CD4-positive, alpha-beta T cell (primary cell): ENCODE results near the gene RSPH10B. TPM values are rescaled to one million over a fixed set of nuclear protein-coding genes. Genes with fewer than 3 reads are reported as not detected.
"Not testable (repeated sequence)": the region's sequence is repeated elsewhere in the genome, so short reads cannot be mapped to it uniquely, and the experiment has no call there.

Experiments
- ATAC-seq: fragments of 200-7000 bp; cut with Tn5 transposase; one replicate; pipeline ENCODE4 v1.10.0; 2022; ENCODE audit warnings: mild to moderate bottlenecking; ENCODE audit not compliant: poor library complexity
- CTCF ChIA-PET: fragments of 350-600 bp; sonication (Branson Sonifier 250); formaldehyde crosslinking; loops from one replicate; lab custom pipeline; 2021; ENCODE audit warnings: antibody characterized with exemption, inconsistent platforms; lab: Charles Lee
- POLR2A ChIA-PET: fragments of 350-600 bp; sonication (Branson Sonifier 250); formaldehyde crosslinking; loops from one replicate; lab custom pipeline; 2021; ENCODE audit warnings: antibody characterized with exemption, inconsistent platforms; lab: Charles Lee
- DNase-seq, 14 experiments: peaks; one replicate each; pipeline ENCODE4 v3.0.0-alpha.2; 2013 to 2020; ENCODE audit warnings: mixed read lengths in 2 of 14
- H3K27ac ChIP-seq, 2 donors: one replicate each; pipeline versions ENCODE4 v1.5.1 to v1.7.0; 2013; ENCODE audit warnings: low read length in 2 of 2, low read depth in 1 of 2, mild to moderate bottlenecking in 1 of 2
- H3K27me3 ChIP-seq, 2 experiments: 1 replicate in 1 of 2; 2 replicates in 1 of 2; pipeline versions ENCODE4 v1.6.1 to v1.7.0; 2013; ENCODE audit warnings: low read length in 2 of 2, control low read depth in 1 of 2, mild to moderate bottlenecking in 1 of 2, moderate library complexity in 1 of 2; ENCODE audit not compliant: insufficient read depth in 2 of 2, control insufficient read depth in 1 of 2
- H3K36me3 ChIP-seq: one replicate; pipeline ENCODE4 v1.6.1; 2013; ENCODE audit warnings: low read length, control low read depth; ENCODE audit not compliant: insufficient read depth
- H3K4me1 ChIP-seq: one replicate; pipeline ENCODE4 v1.6.1; 2013; ENCODE audit warnings: low read length, control low read depth; ENCODE audit not compliant: insufficient read depth
- H3K4me3 ChIP-seq: one replicate; pipeline ENCODE4 v1.5.1; 2013; ENCODE audit warnings: mild to moderate bottlenecking, low read length, moderate library complexity
- H3K9me3 ChIP-seq, 2 experiments: 1 replicate in 1 of 2; 2 replicates in 1 of 2; pipeline versions ENCODE4 v1.6.1 to v1.7.0; 2013; ENCODE audit warnings: low read length in 2 of 2, mild to moderate bottlenecking in 2 of 2, control low read depth in 1 of 2, moderate library complexity in 1 of 2; ENCODE audit not compliant: control insufficient read depth in 1 of 2, insufficient read depth in 1 of 2
- H3K27ac Mint-ChIP-seq: one replicate; pipeline ENCODE4 v1.8.0; 2020; ENCODE audit warnings: mixed read lengths
- H3K27me3 Mint-ChIP-seq: one replicate; pipeline ENCODE4 v1.8.0; 2021; ENCODE audit warnings: mixed read lengths
- H3K36me3 Mint-ChIP-seq: one replicate; pipeline ENCODE4 v1.8.0; 2021; ENCODE audit warnings: low read depth, mixed read lengths
- H3K4me1 Mint-ChIP-seq: one replicate; pipeline ENCODE4 v1.8.0; 2021; ENCODE audit warnings: low read depth, mixed read lengths
- H3K4me3 Mint-ChIP-seq: one replicate; pipeline ENCODE4 v1.8.0; 2020; ENCODE audit warnings: mild to moderate bottlenecking, mixed read lengths
- H3K9me3 Mint-ChIP-seq: one replicate; pipeline ENCODE4 v1.8.0; 2020; ENCODE audit warnings: mixed read lengths
- intact Hi-C, 2 experiments: fragments of 100-400 bp; cut with DNase I in 1 of 2; cut with micrococcal nuclease in 1 of 2; formaldehyde crosslinking; loops; one replicate each; pipeline versions ENCODE4 v1.15.1 to v1.9.0; 2023 to 2025; cut with DNase I, micrococcal nuclease
- total RNA-seq, 174 experiments: library from RNA in 2 of 174; stranded (reverse) in 2 of 174; gene quantifications; one replicate each; pipeline ENCODE4 v1.2.3 and lab custom pipeline; 2021 to 2026

Gene RSPH10B
- total RNA-seq, 2 experiments from 2014 or later = not detected

GRCh38 chr7:5934945-5935450, 35.5 kb downstream of the RSPH10B start:
- peak; percentile 17 for ATAC-seq

GRCh38 chr7:5931905-5932644, 38.4 kb downstream of the RSPH10B start:
- ATAC-seq, H3K4me1 ChIP-seq, POLR2A ChIA-PET, DNase-seq, H3K27ac Mint-ChIP-seq, intact Hi-C loops, H3K36me3 Mint-ChIP-seq, H3K27me3 ChIP-seq, H3K9me3 ChIP-seq, CTCF ChIA-PET, H3K4me3 Mint-ChIP-seq, H3K27ac ChIP-seq, H3K4me1 Mint-ChIP-seq, H3K36me3 ChIP-seq, H3K9me3 Mint-ChIP-seq, H3K27me3 Mint-ChIP-seq, H3K4me3 ChIP-seq: not testable (repeated sequence)

More at GRCh38 chr7:5934945-5935450, 35.5 kb downstream of the RSPH10B start:
- POLR2A ChIA-PET, H3K27ac ChIP-seq, H3K4me1 ChIP-seq, H3K36me3 ChIP-seq, H3K4me3 ChIP-seq, H3K4me1 Mint-ChIP-seq, H3K27me3 ChIP-seq, intact Hi-C loops, CTCF ChIA-PET, H3K36me3 Mint-ChIP-seq, H3K9me3 Mint-ChIP-seq, H3K4me3 Mint-ChIP-seq, H3K27me3 Mint-ChIP-seq, H3K27ac Mint-ChIP-seq, H3K9me3 ChIP-seq, DNase-seq: not testable (repeated sequence)

- POLR2A ChIA-PET, intact Hi-C loops, H3K36me3 ChIP-seq, H3K4me1 ChIP-seq, H3K27ac ChIP-seq, H3K9me3 ChIP-seq, H3K9me3 Mint-ChIP-seq, CTCF ChIA-PET, H3K27me3 Mint-ChIP-seq, H3K36me3 Mint-ChIP-seq, H3K27me3 ChIP-seq, H3K27ac Mint-ChIP-seq, ATAC-seq, DNase-seq, H3K4me3 ChIP-seq, H3K4me3 Mint-ChIP-seq, H3K4me1 Mint-ChIP-seq: not testable (repeated sequence)
These were observed 39.2 kb downstream of the RSPH10B start for GRCh38 chr7:5931250-5931649.

GRCh38 chr7:5930290-5930689, 40.2 kb downstream of the RSPH10B start:
- H3K27ac Mint-ChIP-seq, H3K27me3 ChIP-seq, H3K27ac ChIP-seq, ATAC-seq, H3K27me3 Mint-ChIP-seq, DNase-seq, H3K4me3 ChIP-seq, CTCF ChIA-PET, H3K9me3 ChIP-seq, H3K36me3 Mint-ChIP-seq, H3K9me3 Mint-ChIP-seq, H3K4me3 Mint-ChIP-seq, H3K4me1 ChIP-seq, H3K36me3 ChIP-seq, intact Hi-C loops, H3K4me1 Mint-ChIP-seq, POLR2A ChIA-PET: not testable (repeated sequence)

- H3K4me1 ChIP-seq, H3K4me3 ChIP-seq, CTCF ChIA-PET, DNase-seq, ATAC-seq, intact Hi-C loops, H3K27me3 Mint-ChIP-seq, POLR2A ChIA-PET, H3K27me3 ChIP-seq, H3K4me1 Mint-ChIP-seq, H3K27ac Mint-ChIP-seq, H3K9me3 ChIP-seq, H3K4me3 Mint-ChIP-seq, H3K9me3 Mint-ChIP-seq, H3K27ac ChIP-seq, H3K36me3 Mint-ChIP-seq, H3K36me3 ChIP-seq: not testable (repeated sequence)
These were observed 44.1 kb downstream of the RSPH10B start for GRCh38 chr7:5926263-5926870.

DNA sequence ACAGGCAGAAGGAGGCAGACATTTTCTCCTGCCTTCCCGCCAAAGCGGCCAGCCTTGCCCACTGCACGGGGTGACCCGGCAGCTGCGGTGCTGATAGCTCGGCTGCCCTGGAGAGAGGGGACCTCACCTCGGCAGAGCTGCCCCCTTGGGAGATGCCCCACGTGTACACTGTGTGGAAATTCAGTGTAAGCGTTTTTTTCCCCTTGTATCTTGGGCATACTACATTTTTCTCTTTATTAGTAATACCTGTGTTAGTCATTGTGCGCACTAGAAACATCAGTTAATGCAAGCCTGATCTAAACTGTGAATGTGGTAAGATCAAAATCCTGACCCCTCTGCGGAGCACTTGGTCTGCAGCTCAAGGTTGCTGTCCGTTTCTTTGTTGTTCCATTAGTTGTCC, 45.9 kb downstream of the RSPH10B start:
- H3K4me3 Mint-ChIP-seq, H3K9me3 Mint-ChIP-seq, H3K36me3 ChIP-seq, H3K4me3 ChIP-seq, H3K9me3 ChIP-seq, H3K4me1 Mint-ChIP-seq, H3K4me1 ChIP-seq, DNase-seq, ATAC-seq, H3K27me3 ChIP-seq, H3K27ac Mint-ChIP-seq, CTCF ChIA-PET, POLR2A ChIA-PET, H3K27me3 Mint-ChIP-seq, H3K27ac ChIP-seq, H3K36me3 Mint-ChIP-seq, intact Hi-C loops: not testable (repeated sequence)

GRCh38 chr7:5924180-5924579, 46.3 kb downstream of the RSPH10B start:
- H3K4me3 Mint-ChIP-seq, DNase-seq, H3K4me3 ChIP-seq, ATAC-seq, H3K36me3 Mint-ChIP-seq, H3K36me3 ChIP-seq, H3K27me3 Mint-ChIP-seq, H3K27ac Mint-ChIP-seq, POLR2A ChIA-PET, H3K9me3 ChIP-seq, H3K4me1 ChIP-seq, H3K27ac ChIP-seq, CTCF ChIA-PET, H3K9me3 Mint-ChIP-seq, H3K4me1 Mint-ChIP-seq, H3K27me3 ChIP-seq, intact Hi-C loops: not testable (repeated sequence)
